HEK293 (cell line): ENCODE results near the gene TBC1D17.

Experiments used
- CTCF ChIA-PET: fragments of 350-600 bp; formaldehyde crosslinking; extraction: SDS; loops from one replicate; lab custom pipeline; 2021; ENCODE audit warnings: antibody characterized with exemption; lab: Yijun Ruan, JAX
- POLR2A ChIA-PET: fragments of 300-600 bp; formaldehyde crosslinking; extraction: SDS; loops from one replicate; lab custom pipeline; 2020; ENCODE audit warnings: antibody characterized with exemption, inconsistent platforms; lab: Yijun Ruan, JAX
- H3K27ac ChIP-seq: fragments of 200-500 bp; sonication (Bioruptor generic); 2 replicates; pipeline ENCODE4 v1.5.1; 2014; ENCODE audit warnings: low read depth, low read length, control low read depth, inconsistent platforms; ENCODE audit errors: extremely low read depth
- H3K36me3 ChIP-seq, 2 experiments: fragments of 200-500 bp in 1 of 2; sonication (Bioruptor generic) in 1 of 2; 1 replicate in 1 of 2; 2 replicates in 1 of 2; pipeline ENCODE4 v1.5.1; 2014 to 2017; ENCODE audit warnings: inconsistent platforms in 2 of 2, low read length in 2 of 2; ENCODE audit not compliant: control insufficient read depth in 2 of 2, insufficient read depth in 1 of 2
- H3K4me1 ChIP-seq: fragments of 200-500 bp; sonication (Bioruptor generic); 2 replicates; pipeline ENCODE4 v1.5.1; 2014; ENCODE audit warnings: mild to moderate bottlenecking, low read length, inconsistent platforms; ENCODE audit not compliant: control insufficient read depth, insufficient read depth
- H3K4me3 ChIP-seq: 2 replicates; pipeline ENCODE4 v1.5.1; 2011; ENCODE audit warnings: low read depth, mild to moderate bottlenecking, control low read depth, low read length, moderate library complexity
- H3K9me3 ChIP-seq: fragments of 200-500 bp; sonication (Bioruptor generic); 2 replicates; pipeline ENCODE4 v1.5.1; 2014; ENCODE audit warnings: low read depth, low read length, inconsistent platforms; ENCODE audit not compliant: control insufficient read depth, insufficient read depth
- CTCF ChIP-seq: fragments of 450-650 bp; formaldehyde crosslinking; IDR thresholded peaks from 2 replicates; pipeline ENCODE4 v1.5.1; 2016; ENCODE audit warnings: missing biosample characterization, missing genetic modification characterization
- KLF10 ChIP-seq: fragments of 450-650 bp; IDR thresholded peaks from 2 replicates; pipeline ENCODE4 v1.5.1; 2018; ENCODE audit warnings: missing biosample characterization, mild to moderate bottlenecking, missing genetic modification characterization
- RBAK ChIP-seq: fragments of 450-650 bp; formaldehyde crosslinking; IDR thresholded peaks from 2 replicates; pipeline ENCODE4 v1.5.1; 2016; ENCODE audit warnings: missing biosample characterization, missing genetic modification characterization
- TCF7L2 ChIP-seq: IDR thresholded peaks from 2 replicates; pipeline ENCODE4 v1.6.1; 2011; ENCODE audit warnings: low read depth, mild to moderate bottlenecking, inconsistent platforms, low read length, moderate library complexity, borderline replicate concordance
- ZBTB20 ChIP-seq: fragments of 450-650 bp; formaldehyde crosslinking; IDR thresholded peaks from 2 replicates; pipeline ENCODE4 v1.5.1; 2016; ENCODE audit warnings: missing biosample characterization, missing genetic modification characterization
- ZNF114 ChIP-seq: fragments of 450-650 bp; formaldehyde crosslinking; IDR thresholded peaks from 2 replicates; pipeline ENCODE4 v1.5.0; 2017; ENCODE audit warnings: missing biosample characterization, missing genetic modification characterization
- ZNF132 ChIP-seq: fragments of 450-650 bp; formaldehyde crosslinking; IDR thresholded peaks from 2 replicates; pipeline ENCODE4 v1.5.1; 2017; ENCODE audit warnings: missing biosample characterization, missing genetic modification characterization, borderline replicate concordance
- ZNF140 ChIP-seq: fragments of 450-650 bp; formaldehyde crosslinking; IDR thresholded peaks from 2 replicates; pipeline ENCODE4 v1.5.1; 2016; ENCODE audit warnings: missing biosample characterization, missing genetic modification characterization
- ZNF184 ChIP-seq: fragments of 450-650 bp; IDR thresholded peaks from 2 replicates; pipeline ENCODE4 v1.5.1; 2018; ENCODE audit warnings: missing biosample characterization, mild to moderate bottlenecking, missing genetic modification characterization
- ZNF19 ChIP-seq: fragments of 450-650 bp; formaldehyde crosslinking; IDR thresholded peaks from 2 replicates; pipeline ENCODE4; 2016; ENCODE audit warnings: missing biosample characterization, missing genetic modification characterization, low read depth
- ZNF26 ChIP-seq: fragments of 450-650 bp; formaldehyde crosslinking; IDR thresholded peaks from 2 replicates; pipeline ENCODE4 v1.5.1; 2016; ENCODE audit warnings: missing biosample characterization, missing genetic modification characterization
- ZNF266 ChIP-seq: fragments of 450-650 bp; formaldehyde crosslinking; IDR thresholded peaks from 2 replicates; pipeline ENCODE4 v1.5.1; 2016; ENCODE audit warnings: missing biosample characterization, missing genetic modification characterization, low read depth
- ZNF292 ChIP-seq: fragments of 450-650 bp; formaldehyde crosslinking; IDR thresholded peaks from 2 replicates; pipeline ENCODE4 v1.5.1; 2016; ENCODE audit warnings: low read depth, missing biosample characterization, missing genetic modification characterization, borderline replicate concordance
- ZNF513 ChIP-seq: fragments of 450-650 bp; IDR thresholded peaks from 2 replicates; pipeline ENCODE4 v1.5.1; 2018; ENCODE audit warnings: missing biosample characterization, missing genetic modification characterization
- ZNF530 ChIP-seq: fragments of 450-650 bp; formaldehyde crosslinking; IDR thresholded peaks from 2 replicates; pipeline ENCODE4 v1.5.1; 2016; ENCODE audit warnings: low read depth, missing biosample characterization, missing genetic modification characterization
- ZNF624 ChIP-seq: fragments of 450-650 bp; formaldehyde crosslinking; IDR thresholded peaks from 2 replicates; pipeline ENCODE4 v1.5.1; 2017; ENCODE audit warnings: missing biosample characterization, missing genetic modification characterization
- ZNF639 ChIP-seq: fragments of 450-650 bp; formaldehyde crosslinking; IDR thresholded peaks from 2 replicates; pipeline ENCODE4 v1.5.1; 2016; ENCODE audit warnings: missing biosample characterization, missing genetic modification characterization
- ZSCAN5A ChIP-seq: fragments of 450-650 bp; formaldehyde crosslinking; IDR thresholded peaks from 2 replicates; pipeline ENCODE4 v1.5.1; 2016; ENCODE audit warnings: missing biosample characterization, missing genetic modification characterization

TBC1D17 gene

GRCh38 chr19:49833599-49833998 lies 43.9 kb upstream of the TBC1D17 start:
- Histone ChIP-seq H3K4me3 (no peak overlapping the region), H3K4me1 (no peaks in the 10 kb centered on the region), H3K27ac (no peak overlapping the region; the same call in 1 of the 2 replicates), H3K36me3 (peaks cover 6 to 96% of the 10 kb centered on the region in 2 experiments; a peak in 2 of 3 replicates), H3K9me3 (no peaks in the 10 kb centered on the region)
- ChIA-PET POLR2A (interaction anchor here (0.6 to 2.0 kb wide), 2 partner anchors 9 to 17 kb away, joined by 5 to 8 read pairs; no protein-coding TSS in a partner anchor), CTCF (interaction anchor here (0.6 to 1.2 kb wide), 2 partner anchors 14 to 23 kb away, joined by 3 to 4 read pairs; no protein-coding TSS in a partner anchor)
- no peak for TF ChIP-seq ZNF184 (tag by site-specific recombination)
- TF ChIP-seq ZNF530 (tag by site-specific recombination) = no peak
- TF ChIP-seq RBAK (tag by site-specific recombination) = no peak
- TF ChIP-seq ZSCAN5A (tag by site-specific recombination) = no peak

- TF ChIP-seq ZBTB20 (tag by site-specific recombination) = no peak
- no peak for TF ChIP-seq TCF7L2
- TF ChIP-seq ZNF624 (tag by site-specific recombination) = no peak
- TF ChIP-seq ZNF292 (tag by site-specific recombination) = no peak
- no peak for TF ChIP-seq ZNF513 (tag by site-specific recombination)
- no peak for TF ChIP-seq ZNF19 (tag by site-specific recombination)
- no peak for TF ChIP-seq ZNF639 (tag by site-specific recombination)
- TF ChIP-seq ZSCAN5A (tag by site-specific recombination) = no peak
- TF ChIP-seq CTCF (tag by site-specific recombination) = no peak
- TF ChIP-seq ZNF26 = no peak
- no peak for TF ChIP-seq ZNF132 (tag by site-specific recombination)
- no peak for TF ChIP-seq ZNF266 (tag by site-specific recombination)
- TF ChIP-seq KLF10 = no peak
- no peak for TF ChIP-seq ZNF140 (tag by site-specific recombination)
- TF ChIP-seq ZNF114 (tag by site-specific recombination) = no peak
- no peaks in the 10 kb centered on the region for H3K4me1 ChIP-seq
- H3K36me3 ChIP-seq = peaks cover 5 to 98% of the 10 kb centered on the region in 2 experiments
- POLR2A ChIA-PET = interaction anchor here (1.3 to 1.9 kb wide), 2 partner anchors 9 to 12 kb away, joined by 6 read pairs; no protein-coding TSS in a partner anchor
- no peak overlapping the region for H3K27ac ChIP-seq
- no peak overlapping the region for H3K4me3 ChIP-seq
- H3K9me3 ChIP-seq = no peaks in the 10 kb centered on the region
- CTCF ChIA-PET = no interaction called here
Measured at GRCh38 chr19:49835562-49835961, 41.9 kb upstream of the TBC1D17 start.
